ENCODE measurements around the gene RAB38. TPM values are rescaled to one million over a fixed set of nuclear protein-coding genes. Genes with fewer than 3 reads are reported as not detected.
A peak's percentile ranks its signal among the peaks of the same experiment; 100 is the strongest.

RAB38 gene
- total and polyA plus RNA-seq, 9 donors = 0.76 to 3.9 (median 1.6) TPM

GRCh38 chr11:88151709-88152265, 23.5 kb downstream of the RAB38 start:
- Histone ChIP-seq H3K4me1 (ENCODE audit: control insufficient read depth, insufficient read depth, low read length) (no peaks in the 10 kb centered on the region), H3K4me3 (ENCODE audit: low read length) (no peak overlapping the region), H3K36me3 (ENCODE audit: control insufficient read depth, insufficient read depth, low read length) (no peaks in the 10 kb centered on the region), H3K27me3 (ENCODE audit: control insufficient read depth, insufficient read depth, low read length) (no peaks in the 10 kb centered on the region), H3K27ac (ENCODE audit: low read length) (no peak overlapping the region), H3K9me3 (replicated peaks; ENCODE audit: control insufficient read depth, low read depth, low read length) (peaks cover 14% of the 10 kb centered on the region)
- 85% methylated on average over 3 of the region's 5 CpGs for WGBS (ENCODE audit: insufficient coverage)
- DNase-seq = no peak

- no peak for DNase-seq
- no CpG with 5 or more reads among the region's 1 CpG for WGBS (ENCODE audit: insufficient coverage)
- Histone ChIP-seq H3K9me3 (replicated peaks; ENCODE audit: control insufficient read depth, low read depth, low read length) (no peaks in the 10 kb centered on the region), H3K27ac (ENCODE audit: low read length) (no peak overlapping the region), H3K27me3 (ENCODE audit: control insufficient read depth, insufficient read depth, low read length) (no peaks in the 10 kb centered on the region), H3K36me3 (ENCODE audit: control insufficient read depth, insufficient read depth, low read length) (no peaks in the 10 kb centered on the region), H3K4me3 (ENCODE audit: low read length) (no peak overlapping the region), H3K4me1 (ENCODE audit: control insufficient read depth, insufficient read depth, low read length) (no peaks in the 10 kb centered on the region)
Observed at GRCh38 chr11:88146106-88146505, 29.1 kb downstream of the RAB38 start.

DNA sequence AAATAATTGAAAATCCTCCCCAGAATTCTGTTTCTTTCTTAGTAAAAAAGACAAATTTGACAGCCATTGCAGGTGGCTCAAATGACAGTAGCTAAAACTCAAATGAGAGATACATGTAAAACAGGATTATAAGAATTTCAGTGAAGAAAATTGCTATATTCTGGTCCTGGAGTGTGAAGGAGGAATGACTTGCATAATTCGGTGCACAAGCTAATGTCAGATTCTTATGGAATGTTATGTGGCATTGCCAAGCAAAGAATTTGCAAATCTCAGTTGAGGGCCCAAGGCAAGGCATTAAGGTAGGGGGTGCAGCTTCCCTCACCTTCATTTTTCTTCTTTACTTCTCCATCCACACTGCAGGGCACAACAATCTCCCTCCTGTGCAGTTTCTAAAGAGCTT, 35.4 kb downstream of the RAB38 start:
- DNase-seq = no peak
- Histone ChIP-seq H3K4me3 (ENCODE audit: low read length) (no peak overlapping the region), H3K4me1 (ENCODE audit: control insufficient read depth, insufficient read depth, low read length) (no peaks in the 10 kb centered on the region), H3K27ac (ENCODE audit: low read length) (no peak overlapping the region), H3K9me3 (replicated peaks; ENCODE audit: control insufficient read depth, low read depth, low read length) (no peaks in the 10 kb centered on the region), H3K27me3 (ENCODE audit: control insufficient read depth, insufficient read depth, low read length) (no peaks in the 10 kb centered on the region), H3K36me3 (ENCODE audit: control insufficient read depth, insufficient read depth, low read length) (no peaks in the 10 kb centered on the region)
- WGBS (ENCODE audit: insufficient coverage) = no CpG with 5 or more reads among the region's 1 CpG

GRCh38 chr11:88131764-88132470, 43.3 kb downstream of the RAB38 start:
- H3K9me3 ChIP-seq (replicated peaks; ENCODE audit: control insufficient read depth, low read depth, low read length) = peaks cover 2% of the 10 kb centered on the region
- H3K4me1 ChIP-seq (ENCODE audit: control insufficient read depth, insufficient read depth, low read length) = no peaks in the 10 kb centered on the region
- H3K4me3 ChIP-seq (ENCODE audit: low read length) = no peak overlapping the region
- H3K27ac ChIP-seq (ENCODE audit: low read length) = no peak overlapping the region
- H3K36me3 ChIP-seq (ENCODE audit: control insufficient read depth, insufficient read depth, low read length) = no peaks in the 10 kb centered on the region
- no peaks in the 10 kb centered on the region for H3K27me3 ChIP-seq (ENCODE audit: control insufficient read depth, insufficient read depth, low read length)
- WGBS (ENCODE audit: insufficient coverage) = no CpG with 5 or more reads among the region's 3 CpGs
- no peak for DNase-seq

DNA sequence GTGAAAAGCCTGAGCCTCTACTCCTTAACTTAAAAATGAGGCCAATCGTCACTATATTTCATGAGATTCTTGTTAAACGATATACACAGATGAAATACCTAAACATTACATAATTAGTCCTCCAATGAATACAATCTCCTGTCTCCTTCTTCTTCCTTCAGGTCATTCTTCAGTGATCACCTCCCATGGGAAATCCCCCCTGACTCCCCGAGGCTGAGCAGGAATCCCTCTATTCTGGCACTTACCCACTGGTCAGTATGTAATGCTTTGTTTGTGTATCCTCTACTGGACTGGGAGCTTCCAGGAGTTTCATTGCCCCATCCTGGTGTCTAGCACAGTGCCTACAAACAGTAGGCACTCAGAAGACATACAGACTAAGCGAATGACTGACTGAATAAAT, 52.3 kb downstream of the RAB38 start:
- DNase-seq = no peak
- no peak overlapping the region for H3K4me3 ChIP-seq (ENCODE audit: low read length)
- no peaks in the 10 kb centered on the region for H3K9me3 ChIP-seq (replicated peaks; ENCODE audit: control insufficient read depth, low read depth, low read length)
- H3K27me3 ChIP-seq (ENCODE audit: control insufficient read depth, insufficient read depth, low read length) = no peaks in the 10 kb centered on the region
- H3K27ac ChIP-seq (ENCODE audit: low read length) = no peak overlapping the region
- H3K4me1 ChIP-seq (ENCODE audit: control insufficient read depth, insufficient read depth, low read length) = no peaks in the 10 kb centered on the region
- no peaks in the 10 kb centered on the region for H3K36me3 ChIP-seq (ENCODE audit: control insufficient read depth, insufficient read depth, low read length)
- no CpG with 5 or more reads among the region's 4 CpGs for WGBS (ENCODE audit: insufficient coverage)

DNA sequence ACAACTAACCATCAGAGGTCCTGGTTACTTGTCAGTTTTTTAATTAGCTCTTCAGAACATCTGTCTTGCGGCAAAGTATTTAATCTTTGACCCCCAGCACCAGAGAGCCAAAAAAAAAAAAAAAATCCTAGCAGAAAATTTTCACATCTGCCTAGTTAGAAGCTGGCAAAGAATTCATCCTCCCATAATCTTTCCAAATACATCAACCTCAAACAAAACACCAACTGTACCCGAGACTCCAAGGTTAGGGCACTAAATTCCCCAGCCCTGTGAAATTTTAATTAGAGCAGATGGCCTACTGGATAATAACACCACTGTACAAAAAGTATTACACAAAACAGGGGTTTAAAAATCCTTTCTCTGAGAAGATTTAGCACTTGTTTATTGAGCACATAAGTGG, 55.7 kb downstream of the RAB38 start:
- Histone ChIP-seq H3K36me3 (ENCODE audit: control insufficient read depth, insufficient read depth, low read length) (no peaks in the 10 kb centered on the region), H3K4me3 (ENCODE audit: low read length) (no peak overlapping the region), H3K4me1 (ENCODE audit: control insufficient read depth, insufficient read depth, low read length) (no peaks in the 10 kb centered on the region), H3K9me3 (replicated peaks; ENCODE audit: control insufficient read depth, low read depth, low read length) (no peaks in the 10 kb centered on the region), H3K27ac (ENCODE audit: low read length) (no peak overlapping the region), H3K27me3 (ENCODE audit: control insufficient read depth, insufficient read depth, low read length) (no peaks in the 10 kb centered on the region)
- 33% methylated on average over 1 of the region's 2 CpGs for WGBS (ENCODE audit: insufficient coverage)
- peak; percentile 72 for DNase-seq

DNA sequence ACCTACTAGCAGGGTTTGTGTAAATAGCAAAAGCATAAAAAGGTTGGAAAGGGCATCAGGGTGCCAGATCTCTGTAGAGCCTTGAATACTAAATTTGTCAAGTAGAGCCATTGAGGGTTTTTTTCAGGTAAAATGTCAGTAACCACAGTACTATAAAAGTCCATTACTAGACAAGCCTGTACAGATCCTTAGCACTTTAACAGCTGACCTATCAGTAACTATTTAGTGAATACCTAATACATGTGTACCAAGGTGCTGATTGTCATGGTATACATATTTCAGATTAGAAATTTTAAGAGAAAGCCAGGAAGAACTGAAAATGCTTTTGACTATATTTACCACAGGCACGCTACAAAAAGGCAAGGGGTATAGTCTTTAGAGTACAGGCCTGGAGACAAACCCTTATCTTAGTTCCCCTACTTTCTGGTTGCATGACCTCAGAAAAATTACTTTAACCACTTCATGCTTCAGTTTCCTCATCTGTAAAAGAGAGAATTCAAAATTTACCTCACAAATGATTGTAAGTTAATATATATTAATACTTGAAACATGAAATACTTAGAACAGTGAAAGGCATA, 57.9 kb downstream of the RAB38 start:
- Histone ChIP-seq H3K4me3 (ENCODE audit: low read length) (no peak overlapping the region), H3K27me3 (ENCODE audit: control insufficient read depth, insufficient read depth, low read length) (no peaks in the 10 kb centered on the region), H3K36me3 (ENCODE audit: control insufficient read depth, insufficient read depth, low read length) (no peaks in the 10 kb centered on the region), H3K9me3 (replicated peaks; ENCODE audit: control insufficient read depth, low read depth, low read length) (no peaks in the 10 kb centered on the region), H3K27ac (ENCODE audit: low read length) (no peak overlapping the region), H3K4me1 (ENCODE audit: control insufficient read depth, insufficient read depth, low read length) (no peaks in the 10 kb centered on the region)
- DNase-seq = no peak
- WGBS (ENCODE audit: insufficient coverage) = no CpG with 5 or more reads among the region's 1 CpG

- H3K9me3 ChIP-seq (replicated peaks; ENCODE audit: control insufficient read depth, low read depth, low read length) = no peaks in the 10 kb centered on the region
- no peaks in the 10 kb centered on the region for H3K36me3 ChIP-seq (ENCODE audit: control insufficient read depth, insufficient read depth, low read length)
- H3K4me3 ChIP-seq (ENCODE audit: low read length) = no peak overlapping the region
- DNase-seq = no peak
- H3K4me1 ChIP-seq (ENCODE audit: control insufficient read depth, insufficient read depth, low read length) = no peaks in the 10 kb centered on the region
- H3K27me3 ChIP-seq (ENCODE audit: control insufficient read depth, insufficient read depth, low read length) = no peaks in the 10 kb centered on the region
- WGBS (ENCODE audit: insufficient coverage) = 90% methylated on average over 3 of the region's 6 CpGs
- no peak overlapping the region for H3K27ac ChIP-seq (ENCODE audit: low read length)
Observed at GRCh38 chr11:88115828-88116755, 59.2 kb downstream of the RAB38 start.

GRCh38 chr11:88114486-88115045, 60.7 kb downstream of the RAB38 start:
- Histone ChIP-seq H3K36me3 (ENCODE audit: control insufficient read depth, insufficient read depth, low read length) (no peaks in the 10 kb centered on the region), H3K4me1 (ENCODE audit: control insufficient read depth, insufficient read depth, low read length) (no peaks in the 10 kb centered on the region), H3K27ac (ENCODE audit: low read length) (no peak overlapping the region), H3K9me3 (replicated peaks; ENCODE audit: control insufficient read depth, low read depth, low read length) (no peaks in the 10 kb centered on the region), H3K27me3 (ENCODE audit: control insufficient read depth, insufficient read depth, low read length) (no peaks in the 10 kb centered on the region), H3K4me3 (ENCODE audit: low read length) (no peak overlapping the region)
- DNase-seq = peak; percentile 63
- WGBS (ENCODE audit: insufficient coverage) = 50% methylated on average over 1 of the region's 1 CpG

DNA sequence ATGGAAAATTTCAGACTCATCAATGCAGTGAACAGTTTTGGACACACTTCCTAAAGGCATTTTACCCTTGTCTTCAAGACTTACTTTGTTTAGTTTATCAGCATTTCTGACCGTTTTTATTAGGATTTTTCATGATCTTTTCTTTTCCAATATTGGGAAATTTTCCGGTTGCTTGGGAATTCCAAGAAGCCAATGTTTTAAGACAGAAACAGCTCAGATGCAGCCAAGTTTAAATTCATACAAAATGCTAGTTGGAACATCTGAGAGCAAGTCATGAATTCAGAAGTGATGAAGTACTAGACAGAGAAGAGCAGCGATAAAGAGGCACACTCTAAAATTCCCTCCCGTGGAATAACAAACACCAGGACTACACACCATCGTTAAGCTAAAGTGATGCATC, 68.6 kb downstream of the RAB38 start:
- H3K4me1 ChIP-seq (ENCODE audit: control insufficient read depth, insufficient read depth, low read length) = no peaks in the 10 kb centered on the region
- DNase-seq = peak; percentile 86
- H3K4me3 ChIP-seq (ENCODE audit: low read length) = no peak overlapping the region
- WGBS (ENCODE audit: insufficient coverage) = 20% methylated on average over 1 of the region's 5 CpGs
- no peak overlapping the region for H3K27ac ChIP-seq (ENCODE audit: low read length)
- no peaks in the 10 kb centered on the region for H3K27me3 ChIP-seq (ENCODE audit: control insufficient read depth, insufficient read depth, low read length)
- H3K36me3 ChIP-seq (ENCODE audit: control insufficient read depth, insufficient read depth, low read length) = no peaks in the 10 kb centered on the region
- peaks cover 2% of the 10 kb centered on the region for H3K9me3 ChIP-seq (replicated peaks; ENCODE audit: control insufficient read depth, low read depth, low read length)
